Colon (tissue), 2 donors: ENCODE data around the gene CRKL.

Source experiments
- FAIRE-seq: peaks from 2 replicates; lab custom pipeline; 2012; peaks lifted over from hg19 to GRCh38; lab: Jason Lieb, UNC
- donor health status: control.
- donor health status: control.

Gene CRKL

GRCh38 chr22:20997536-20998257 is 80.5 kb downstream of the CRKL start:
- no peak for FAIRE-seq

GRCh38 chr22:20998411-20999336 is 81.5 kb downstream of the CRKL start:
- FAIRE-seq: no peak

DNA sequence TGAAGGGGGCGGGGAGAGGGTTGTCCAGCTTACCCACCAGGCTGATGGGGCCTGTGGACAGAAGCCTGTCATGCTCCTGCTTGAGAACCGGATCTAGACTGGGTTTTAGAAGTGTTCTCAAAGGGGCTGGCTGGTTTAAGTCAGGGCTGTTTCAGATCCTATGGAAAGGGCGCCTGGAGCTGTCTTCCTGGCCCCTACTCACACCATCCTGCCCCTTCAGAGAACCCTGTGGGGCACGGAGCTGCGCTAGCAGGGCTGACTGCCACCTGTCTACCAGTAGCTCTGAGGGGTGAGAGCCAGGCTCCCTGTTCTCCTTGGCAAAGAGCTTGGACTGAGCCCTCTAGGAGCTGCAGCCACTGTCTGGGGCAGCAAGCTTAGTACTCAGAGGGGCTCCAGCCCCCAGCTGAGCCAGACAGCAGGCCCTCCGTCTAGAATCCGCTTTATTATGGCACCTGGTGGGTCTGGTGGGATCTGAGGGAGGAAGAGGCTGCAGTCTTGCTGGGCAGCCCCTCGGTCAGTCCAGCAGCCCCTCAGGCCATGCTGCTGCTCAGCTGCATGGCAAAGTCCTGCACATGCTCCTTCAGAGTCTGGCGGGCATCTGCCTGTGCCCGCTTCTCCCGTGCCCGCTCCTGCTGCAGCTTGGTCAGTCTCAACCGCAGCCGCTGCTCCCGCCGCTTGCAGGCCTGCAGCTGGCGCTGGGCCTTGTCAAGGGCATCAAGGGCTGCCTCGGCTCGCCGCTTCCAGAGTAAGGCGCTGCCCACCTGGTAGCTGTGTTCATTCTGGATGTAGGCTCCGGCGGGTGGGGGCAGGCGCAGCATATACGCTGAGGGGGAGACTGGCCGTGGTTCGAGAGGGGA is 82.4 kb downstream of the CRKL start:
- no peak for FAIRE-seq

DNA sequence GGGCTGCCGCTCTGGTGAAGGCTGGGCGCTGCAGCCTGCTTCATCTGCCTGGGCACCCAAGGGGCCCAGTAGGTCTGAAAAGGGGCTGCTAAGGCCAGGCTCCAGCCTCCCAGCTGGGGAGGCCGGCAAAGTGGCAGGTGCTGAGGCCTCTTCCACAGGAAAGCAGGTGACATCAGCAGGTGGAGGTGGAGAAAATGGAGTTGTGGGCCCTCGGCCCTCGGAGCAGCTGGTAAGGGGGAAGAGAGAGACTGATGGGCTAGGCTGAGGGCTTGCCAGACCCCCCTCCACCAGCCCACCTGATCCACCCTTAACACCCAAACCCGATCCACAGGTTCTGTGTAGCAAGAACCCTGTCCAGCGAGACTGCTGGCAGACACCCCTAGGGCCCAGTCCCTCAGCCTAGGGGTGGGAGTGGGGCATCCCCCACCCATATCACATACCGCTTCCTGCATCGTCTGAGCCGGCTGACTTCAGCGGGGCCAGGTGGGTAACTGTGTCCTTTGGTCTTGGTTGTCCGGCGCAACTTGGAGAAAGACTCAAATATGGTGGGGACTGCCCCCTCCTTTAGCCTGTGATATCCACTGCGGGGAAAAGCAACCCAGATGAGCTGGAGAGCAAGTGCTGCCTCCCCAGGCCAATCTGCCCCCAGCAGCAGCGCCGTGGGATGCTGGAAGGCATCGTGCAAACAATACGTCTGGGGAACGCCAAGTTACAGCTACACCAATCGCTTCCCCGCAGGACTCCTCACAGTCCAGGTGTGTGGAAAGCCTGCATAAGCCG is 83.2 kb downstream of the CRKL start:
- no peak for FAIRE-seq

GRCh38 chr22:21000987-21001600 is 83.9 kb downstream of the CRKL start:
- FAIRE-seq: no peak

- FAIRE-seq: no peak
These were observed 84.6 kb downstream of the CRKL start, which contains the start of gene THAP7 for GRCh38 chr22:21001601-21002325. Gene THAP7, minus strand, starts transcription at chr22:21002118. Its CDS starts 207 bp downstream, at chr22:21001911.
